Endothelial cell of umbilical vein (primary cell): ENCODE measurements around the gene CCR8.

ENCODE experiments used
- EZH2 ChIP-seq: IDR thresholded peaks from 2 replicates; pipeline ENCODE4 v1.6.1; 2012; ENCODE audit warnings: borderline replicate concordance, low read depth, mild to moderate bottlenecking, moderate library complexity, low read length, inconsistent platforms; ENCODE audit not compliant: severe bottlenecking
- MYC ChIP-seq: IDR thresholded peaks from one replicate; pipeline ENCODE4 v1.6.1; 2011; ENCODE audit warnings: mild to moderate bottlenecking, low read depth, low read length
- POLR2A ChIP-seq: IDR thresholded peaks from 2 replicates; pipeline ENCODE4 v1.6.1; 2012; ENCODE audit warnings: low read depth, mild to moderate bottlenecking, control low read depth, low read length
- POLR2AphosphoS5 ChIP-seq: IDR thresholded peaks from 2 replicates; pipeline ENCODE4 v1.6.1; 2012; ENCODE audit warnings: low read depth, mild to moderate bottlenecking, control low read depth, low read length, moderate library complexity; ENCODE audit not compliant: insufficient read depth
- TF ChIP-seq, protein P1 (sequence below), 2 donors: IDR thresholded peaks; 1 replicate in 1 of 2; 2 replicates in 1 of 2; pipeline ENCODE4 v1.5.1; 2011; ENCODE audit warnings: low read length in 2 of 2, mild to moderate bottlenecking in 2 of 2, moderate library complexity in 2 of 2, control low read depth in 1 of 2, inconsistent platforms in 1 of 2, low read depth in 1 of 2; ENCODE audit not compliant: insufficient read depth in 1 of 2; ENCODE audit errors: extremely low read depth in 1 of 2
- TF ChIP-seq, protein P2 (sequence below): IDR thresholded peaks from 2 replicates; pipeline ENCODE4 v1.6.1; 2011; ENCODE audit not compliant: insufficient read depth, insufficient read length

DNA sequence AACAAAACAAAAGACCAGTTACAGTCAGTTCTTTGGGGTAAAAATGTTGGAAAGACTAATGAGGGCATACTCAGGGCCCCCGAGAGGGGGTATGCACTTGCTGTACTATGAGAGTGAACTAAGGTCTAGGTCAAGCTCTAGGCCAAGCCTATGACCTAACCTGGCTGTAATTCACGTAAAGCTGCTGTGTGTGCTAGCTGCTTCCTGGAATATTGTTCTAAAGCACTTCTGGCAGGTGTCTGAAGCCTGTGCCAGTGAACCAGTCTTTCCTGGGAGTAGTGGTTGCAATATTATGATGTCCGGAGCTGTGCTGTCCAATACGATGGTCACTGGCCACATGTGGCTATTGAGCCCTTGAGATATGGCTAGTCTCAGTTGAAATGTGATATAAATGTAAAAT, 36.5 kb upstream of the CCR8 start:
- TF ChIP-seq, protein P1, sequence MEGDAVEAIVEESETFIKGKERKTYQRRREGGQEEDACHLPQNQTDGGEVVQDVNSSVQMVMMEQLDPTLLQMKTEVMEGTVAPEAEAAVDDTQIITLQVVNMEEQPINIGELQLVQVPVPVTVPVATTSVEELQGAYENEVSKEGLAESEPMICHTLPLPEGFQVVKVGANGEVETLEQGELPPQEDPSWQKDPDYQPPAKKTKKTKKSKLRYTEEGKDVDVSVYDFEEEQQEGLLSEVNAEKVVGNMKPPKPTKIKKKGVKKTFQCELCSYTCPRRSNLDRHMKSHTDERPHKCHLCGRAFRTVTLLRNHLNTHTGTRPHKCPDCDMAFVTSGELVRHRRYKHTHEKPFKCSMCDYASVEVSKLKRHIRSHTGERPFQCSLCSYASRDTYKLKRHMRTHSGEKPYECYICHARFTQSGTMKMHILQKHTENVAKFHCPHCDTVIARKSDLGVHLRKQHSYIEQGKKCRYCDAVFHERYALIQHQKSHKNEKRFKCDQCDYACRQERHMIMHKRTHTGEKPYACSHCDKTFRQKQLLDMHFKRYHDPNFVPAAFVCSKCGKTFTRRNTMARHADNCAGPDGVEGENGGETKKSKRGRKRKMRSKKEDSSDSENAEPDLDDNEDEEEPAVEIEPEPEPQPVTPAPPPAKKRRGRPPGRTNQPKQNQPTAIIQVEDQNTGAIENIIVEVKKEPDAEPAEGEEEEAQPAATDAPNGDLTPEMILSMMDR (IDR thresholded peaks at IDR 0.05; ENCODE audit: extremely low read depth in 1 of 2, insufficient read depth in 1 of 2, low read depth in 1 of 2, low read length in 2 of 2), result no peak
- TF ChIP-seq, protein P2, sequence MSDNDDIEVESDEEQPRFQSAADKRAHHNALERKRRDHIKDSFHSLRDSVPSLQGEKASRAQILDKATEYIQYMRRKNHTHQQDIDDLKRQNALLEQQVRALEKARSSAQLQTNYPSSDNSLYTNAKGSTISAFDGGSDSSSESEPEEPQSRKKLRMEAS, result no peak
- TF ChIP-seq EZH2, result no peak
- TF ChIP-seq POLR2AphosphoS5, result no peak
- no peak for TF ChIP-seq MYC
- TF ChIP-seq POLR2A, result no peak
